Keratinocyte (primary cell): ENCODE results near the gene TP53RK.

Experiments used
- CTCF ChIP-seq, 3 experiments: IDR thresholded peaks in 1 of 3; conservative IDR thresholded peaks in 1 of 3; optimal IDR thresholded peaks in 1 of 3; 2 replicates in 2 of 3; 3 replicates in 1 of 3; pipeline versions ENCODE3 to v1.5.1; 2011; ENCODE audit warnings: low read length in 3 of 3, mild to moderate bottlenecking in 3 of 3, moderate library complexity in 2 of 3, control low read depth in 1 of 3, inconsistent platforms in 1 of 3; ENCODE audit not compliant: insufficient read depth in 2 of 3; ENCODE audit errors: extremely low read depth in 1 of 3
- EZH2 ChIP-seq: IDR thresholded peaks from one replicate; pipeline ENCODE4 v1.6.1; 2012; ENCODE audit warnings: inconsistent platforms, mild to moderate bottlenecking, low read length, moderate library complexity

DNA sequence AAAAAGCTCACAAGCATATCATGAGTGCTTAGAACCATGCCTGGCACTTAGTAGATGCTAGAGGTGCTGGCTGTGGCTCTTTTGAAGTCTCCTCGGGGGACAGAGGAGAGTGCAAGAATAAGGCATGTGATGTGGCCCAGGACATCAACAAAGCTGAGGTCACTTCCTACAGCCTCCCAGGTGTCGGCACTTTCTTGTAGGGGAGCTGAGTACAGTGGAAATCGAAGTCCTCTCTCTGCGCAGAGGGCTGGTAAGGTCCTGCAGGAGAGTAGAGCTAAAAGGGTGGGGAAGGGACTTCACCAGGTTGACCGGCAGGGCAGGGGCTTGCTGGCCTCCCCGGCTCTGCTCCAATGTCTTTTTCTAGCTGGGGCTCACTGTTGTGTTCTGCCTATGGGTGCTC is 49.2 kb downstream of the TP53RK start:
- TF ChIP-seq CTCF (optimal IDR thresholded peaks at IDR 0.05 in 1 of 3, IDR thresholded peaks at IDR 0.05 in 1 of 3, conservative IDR thresholded peaks at IDR 0.05 in 1 of 3; ENCODE audit: extremely low read depth in 1 of 3, insufficient read depth in 2 of 3, low read length in 3 of 3) = no peak
- no peak for TF ChIP-seq EZH2
